GM10847 (cell line): ENCODE data around the gene UBA52.
A peak's percentile ranks its signal among the peaks of the same experiment; 100 is the strongest.

Experiments used
- POLR2A ChIP-seq: IDR thresholded peaks from 2 replicates; pipeline ENCODE4 v1.6.1; 2011; ENCODE audit not compliant: insufficient read length; ENCODE audit errors: extremely low read depth

UBA52 gene

DNA sequence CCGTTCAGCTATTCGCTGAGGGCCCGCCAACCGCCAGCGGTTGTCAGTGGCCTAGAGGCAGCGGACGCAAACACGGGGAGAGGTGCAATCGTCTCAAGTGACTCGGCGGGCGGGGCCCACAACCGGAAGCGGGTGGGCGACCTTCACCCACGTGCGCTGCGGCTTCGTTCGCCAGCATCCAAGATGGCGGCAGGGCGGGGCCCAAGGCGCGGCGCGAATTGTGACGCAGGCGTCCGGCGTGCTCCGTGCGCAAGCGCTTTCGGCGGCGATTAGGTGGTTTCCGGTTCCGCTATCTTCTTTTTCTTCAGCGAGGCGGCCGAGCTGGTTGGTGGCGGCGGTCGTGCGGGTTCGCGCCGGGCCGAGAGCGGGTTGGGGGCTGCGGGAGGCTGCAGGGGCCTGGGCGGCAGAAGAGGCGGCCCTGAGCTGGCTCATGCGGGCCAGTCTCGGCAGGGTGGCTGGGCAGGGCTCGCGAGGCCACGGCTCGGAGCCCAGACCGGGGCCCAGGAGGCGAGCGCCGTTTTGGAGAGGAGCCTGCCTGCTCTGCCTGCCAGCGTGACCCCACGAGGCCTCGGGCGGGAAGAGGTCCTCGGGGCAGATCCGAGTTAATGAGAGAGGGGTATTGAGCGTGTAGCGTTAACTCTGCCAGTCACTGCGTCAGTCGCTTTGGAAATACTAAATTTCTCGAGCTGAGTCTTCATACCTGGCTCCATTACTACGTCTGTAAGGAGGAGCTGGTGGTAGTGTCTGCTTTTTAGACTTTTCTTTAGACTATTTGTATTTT lies at the start of gene UBA52:
Gene UBA52 (plus strand): TSS at position 294 of the 781 bp plus-strand sequence. CDS start 1,444 bp downstream, outside the sequence.
- peak; percentile 98 for TF ChIP-seq POLR2A

DNA sequence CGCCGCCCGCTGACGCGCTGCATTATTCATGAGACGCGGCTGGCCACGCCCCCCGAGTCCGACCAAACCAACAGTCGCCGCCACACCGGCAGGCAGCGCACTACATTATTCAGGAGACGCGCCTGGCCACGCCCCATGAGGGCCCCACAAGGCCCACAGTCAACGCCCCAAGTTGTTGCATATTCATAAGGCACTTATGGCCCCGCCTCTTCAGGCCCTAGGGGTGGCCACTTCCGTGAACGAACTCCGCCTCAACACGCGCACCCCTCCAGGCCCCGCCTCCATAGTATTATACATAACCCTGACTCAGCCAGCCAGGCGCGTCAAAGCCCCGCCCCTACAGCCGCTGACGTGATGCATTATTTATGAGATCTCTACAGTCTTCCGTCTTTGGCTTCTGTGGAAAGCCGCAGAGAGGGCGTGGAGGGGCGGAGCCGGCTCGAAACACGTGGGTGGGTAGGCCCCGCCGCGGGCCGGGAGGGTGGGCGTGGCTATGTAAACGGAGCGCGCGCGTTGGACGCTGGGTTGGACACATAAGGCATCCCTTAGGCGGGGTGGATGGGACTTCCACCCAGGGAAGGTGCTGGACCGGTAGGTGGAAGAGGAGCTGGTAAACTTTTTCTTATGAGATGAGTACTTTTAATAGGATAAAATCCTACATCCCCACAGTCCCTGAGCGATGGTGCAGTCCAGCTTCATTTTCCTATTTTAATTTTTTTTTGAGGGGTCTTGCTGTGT lies 49.4 kb upstream of the UBA52 start:
- TF ChIP-seq POLR2A: peak; percentile 48

DNA sequence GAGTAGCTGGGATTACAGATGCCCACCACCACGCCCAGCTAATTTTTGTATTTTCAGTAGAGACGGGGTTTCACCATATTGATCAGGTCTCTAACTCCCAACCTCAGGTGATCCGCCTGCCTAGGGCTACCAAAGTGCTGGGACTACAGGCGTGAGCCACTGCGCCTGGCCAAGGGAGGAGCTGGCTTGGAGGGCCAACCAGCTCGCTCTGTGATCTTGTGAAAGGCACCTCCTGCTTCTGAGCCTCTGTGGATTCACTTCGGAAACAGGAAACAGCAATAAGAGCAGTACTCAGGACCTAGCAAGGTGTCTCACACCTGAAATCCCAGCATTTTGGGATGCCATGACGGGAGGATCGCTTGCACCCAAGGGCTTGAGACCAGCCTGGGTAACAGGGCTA lies 47.8 kb upstream of the UBA52 start:
- TF ChIP-seq POLR2A: no peak

DNA sequence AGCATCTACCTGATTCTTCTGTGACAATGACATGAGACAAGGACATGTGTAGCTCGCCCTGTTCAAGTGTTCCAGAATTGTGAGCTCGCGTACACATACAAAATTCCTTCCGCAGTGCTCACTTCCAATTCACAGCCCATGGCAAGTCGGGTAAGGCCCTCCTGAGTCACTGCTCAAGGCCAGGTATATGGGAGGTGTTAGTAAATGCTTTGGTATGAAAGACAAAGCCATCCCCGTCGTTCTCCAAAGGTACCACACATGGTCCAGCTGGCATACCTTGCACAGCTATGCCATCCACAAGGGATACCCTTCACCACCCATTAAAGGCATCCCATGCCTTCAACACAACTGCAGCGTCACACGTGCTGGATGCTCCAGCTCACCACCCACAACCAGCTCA lies 45.3 kb upstream of the UBA52 start:
- no peak for TF ChIP-seq POLR2A

DNA sequence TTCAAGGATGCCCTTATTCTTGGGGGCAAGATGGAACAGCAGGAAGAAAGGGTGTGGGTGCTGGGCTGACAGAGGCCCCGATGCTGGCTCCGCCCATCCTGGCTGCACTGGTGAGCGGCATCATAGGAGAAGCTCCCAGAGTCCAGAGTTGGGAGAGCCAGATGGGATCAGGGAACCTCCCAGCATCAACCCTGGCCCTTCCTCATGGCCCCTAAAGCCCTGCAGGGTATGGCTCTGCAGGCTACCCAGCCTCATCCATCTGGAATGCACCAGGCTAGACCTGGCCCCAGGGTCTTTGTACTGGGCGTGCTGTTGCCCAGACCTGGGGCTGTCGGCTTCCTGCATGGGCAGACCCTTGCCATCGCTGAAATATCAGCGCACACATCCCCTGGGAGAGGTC lies 41.9 kb upstream of the UBA52 start:
- no peak for TF ChIP-seq POLR2A

DNA sequence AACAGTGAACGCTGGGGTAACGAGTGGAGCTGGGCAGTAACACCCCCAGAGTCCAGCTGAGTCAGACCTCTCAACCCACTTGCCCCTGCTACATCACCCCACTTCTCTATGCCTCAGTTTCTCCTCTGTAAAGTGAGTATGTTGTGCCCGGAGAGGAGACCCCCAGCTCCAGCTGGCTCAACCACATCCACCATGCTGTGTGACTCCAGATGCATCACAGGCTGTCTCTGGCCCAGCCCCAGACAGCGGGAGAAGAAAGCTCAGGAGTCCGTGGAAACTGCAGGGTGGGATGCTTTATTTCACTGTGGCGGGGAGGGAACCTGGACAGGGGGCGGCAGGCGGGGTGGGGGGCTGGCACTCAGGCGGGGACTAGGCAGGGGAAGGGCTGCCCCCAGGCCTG lies 40.2 kb upstream of the UBA52 start:
- TF ChIP-seq POLR2A: no peak

DNA sequence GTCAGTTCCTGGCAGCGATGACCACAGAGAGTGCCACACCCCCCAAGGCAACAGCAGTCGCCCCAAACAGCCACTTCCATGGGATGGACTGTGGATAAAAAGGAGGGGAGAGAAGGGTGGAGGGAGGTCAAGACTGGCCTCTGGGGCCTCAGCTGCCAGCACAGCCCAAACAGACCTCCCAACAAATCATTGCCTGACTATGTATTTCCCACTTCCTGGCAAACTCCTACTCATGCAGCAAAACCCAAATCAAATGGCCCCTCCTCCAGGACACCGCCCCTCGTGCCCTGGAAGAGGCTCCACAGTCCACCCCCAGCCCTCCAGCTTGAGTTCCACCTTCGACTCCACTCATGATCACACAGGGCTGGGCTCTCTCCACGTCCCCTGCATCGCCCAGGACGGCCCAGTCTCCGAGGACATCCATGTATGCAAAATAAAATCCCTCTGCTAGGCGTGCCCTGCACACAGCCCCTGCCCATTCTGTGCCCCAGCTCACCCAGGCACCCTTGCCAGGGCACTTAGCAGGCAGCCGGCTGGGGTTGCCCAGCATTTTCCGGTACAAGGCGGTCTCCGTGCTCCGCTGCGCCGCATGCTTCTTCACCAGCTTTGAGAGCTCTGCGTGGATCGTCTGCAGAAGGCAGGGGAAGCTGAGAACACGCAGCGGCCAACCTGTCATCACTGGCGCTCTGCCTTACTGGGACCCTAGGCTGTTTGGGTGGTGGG lies 39.3 kb upstream of the UBA52 start:
- TF ChIP-seq POLR2A: no peak

DNA sequence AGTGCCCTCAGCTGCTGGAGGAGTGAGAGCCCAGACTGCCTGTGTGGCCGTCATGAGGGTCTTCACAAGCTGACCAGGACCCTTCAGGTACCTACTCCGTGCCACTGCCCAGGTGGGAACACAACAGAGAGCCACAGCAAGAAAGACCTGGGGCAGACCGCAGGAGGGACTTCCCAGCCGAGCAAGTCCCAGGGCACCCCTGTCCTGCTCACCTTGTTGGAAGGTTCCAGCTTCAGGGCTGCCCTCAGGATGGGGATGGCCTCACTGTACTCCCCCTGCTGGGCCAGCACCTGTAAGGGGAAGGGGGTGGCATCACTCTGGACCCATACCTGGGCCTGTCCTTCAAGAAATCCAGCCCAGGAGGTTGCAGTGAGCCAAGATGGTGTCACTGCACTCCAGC lies 38.6 kb upstream of the UBA52 start:
- no peak for TF ChIP-seq POLR2A

DNA sequence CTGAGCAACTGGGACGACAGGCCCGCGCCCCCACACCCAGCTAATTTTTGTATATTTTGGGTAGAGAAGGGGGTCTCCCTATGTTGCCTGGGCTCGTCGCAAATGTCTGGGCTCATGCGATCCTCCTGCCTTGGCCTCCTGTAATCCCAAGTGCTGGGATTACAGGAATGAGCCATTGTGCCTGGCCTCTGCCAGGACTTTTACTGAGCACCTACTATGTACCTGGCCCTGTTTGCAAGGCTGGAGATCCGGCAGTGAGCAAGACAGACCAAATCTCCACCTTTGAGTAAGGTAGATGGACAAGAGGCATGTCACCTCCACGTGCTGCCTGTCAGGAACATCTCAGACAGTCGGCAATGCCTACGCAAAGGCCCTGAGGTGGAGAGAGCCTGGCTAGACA lies 35.2 kb upstream of the UBA52 start:
- no peak for TF ChIP-seq POLR2A

DNA sequence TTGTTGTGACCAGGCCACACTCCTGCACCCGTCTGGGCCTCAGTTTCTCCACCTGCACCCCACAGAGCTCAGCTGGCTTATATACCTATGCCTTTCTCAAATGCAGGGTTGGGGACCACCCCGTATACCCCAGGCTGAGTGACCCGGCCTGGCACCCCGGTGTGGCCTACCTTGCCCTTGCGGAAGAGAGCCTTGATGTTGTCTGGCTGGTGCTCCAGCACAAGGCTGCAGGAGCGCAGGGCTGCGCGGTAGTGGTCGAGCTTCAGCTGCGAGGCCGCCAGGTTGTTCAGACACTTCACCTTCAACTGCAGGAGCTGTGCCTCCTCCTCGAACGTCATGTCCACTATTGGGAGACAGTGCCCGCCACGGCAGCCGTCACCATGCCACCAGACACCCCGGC lies 34.2 kb upstream of the UBA52 start:
- no peak for TF ChIP-seq POLR2A

DNA sequence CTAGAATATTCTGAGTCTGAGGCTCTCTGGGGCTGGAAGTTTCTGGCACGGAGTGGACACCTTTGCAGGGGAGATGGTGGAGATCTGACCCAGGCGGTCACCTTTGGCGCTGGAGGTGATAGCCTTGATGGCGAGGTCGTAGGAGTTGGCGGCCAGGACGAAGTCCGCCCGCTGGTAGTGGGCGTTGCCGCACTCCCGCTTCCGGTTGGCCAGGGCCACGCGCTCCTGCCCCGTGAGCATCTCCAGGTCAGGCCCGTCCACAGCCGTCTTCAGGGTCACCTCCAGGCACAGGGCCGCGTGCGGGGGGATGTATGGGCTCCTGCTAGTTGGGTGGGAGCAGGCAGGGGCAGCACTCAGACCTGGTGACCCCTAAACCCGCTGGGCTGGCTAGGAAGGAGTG lies 33.5 kb upstream of the UBA52 start:
- TF ChIP-seq POLR2A: no peak

DNA sequence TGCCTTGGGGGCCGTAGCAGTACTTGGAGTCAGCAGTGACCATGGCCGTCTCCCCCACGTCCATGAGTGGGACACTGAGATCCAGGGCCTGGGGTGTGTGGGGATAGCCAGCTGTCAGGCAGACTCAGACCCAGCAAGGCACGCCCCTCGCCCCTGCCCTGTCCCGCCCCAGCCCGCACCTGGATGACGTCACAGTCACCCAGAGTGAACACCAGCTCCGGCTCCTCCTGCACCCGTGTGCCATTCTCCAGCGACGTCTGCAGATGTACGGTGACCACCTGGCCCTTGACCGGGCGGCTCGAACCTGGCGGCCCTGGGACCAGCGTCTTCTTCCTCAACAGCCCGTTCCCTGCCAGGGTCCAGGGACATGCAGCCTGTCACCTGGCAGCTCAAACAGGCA lies 32.3 kb upstream of the UBA52 start:
- no peak for TF ChIP-seq POLR2A

DNA sequence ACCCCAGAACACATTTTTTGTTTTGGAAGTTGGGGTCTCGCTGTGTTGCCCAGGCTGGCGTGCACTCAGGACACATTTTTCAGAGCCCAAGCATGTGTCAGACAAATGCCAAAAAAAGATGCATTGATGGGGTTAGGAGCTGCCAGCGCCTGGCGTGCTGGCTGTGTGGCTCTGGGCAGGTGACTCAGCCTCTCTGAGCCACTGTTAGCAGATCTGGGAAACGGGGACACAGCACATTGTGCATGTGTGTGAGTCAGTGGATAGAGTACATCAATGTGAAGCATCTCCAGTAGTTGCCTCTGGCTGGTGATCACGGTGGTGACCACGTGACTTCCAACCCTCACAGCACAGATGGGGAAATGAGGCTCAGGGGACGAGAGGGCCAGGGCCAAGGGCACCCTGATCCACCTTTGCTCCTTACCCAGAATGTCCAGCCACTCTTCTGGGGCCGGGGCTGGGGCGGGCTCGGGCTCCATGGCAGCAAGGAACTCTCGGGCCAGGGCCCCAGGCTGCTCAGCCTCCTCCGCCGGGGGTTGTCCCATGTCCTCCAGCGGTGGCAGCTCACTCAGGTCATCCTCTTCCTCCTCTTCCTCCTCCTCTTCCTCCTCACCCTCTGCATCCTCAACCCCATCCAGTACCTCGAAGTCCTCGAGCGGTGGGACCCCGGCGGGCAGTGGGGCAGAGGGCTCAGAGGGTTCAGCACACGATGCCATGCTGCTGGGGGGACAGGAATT lies 30.2 kb upstream of the UBA52 start:
- TF ChIP-seq POLR2A: no peak

DNA sequence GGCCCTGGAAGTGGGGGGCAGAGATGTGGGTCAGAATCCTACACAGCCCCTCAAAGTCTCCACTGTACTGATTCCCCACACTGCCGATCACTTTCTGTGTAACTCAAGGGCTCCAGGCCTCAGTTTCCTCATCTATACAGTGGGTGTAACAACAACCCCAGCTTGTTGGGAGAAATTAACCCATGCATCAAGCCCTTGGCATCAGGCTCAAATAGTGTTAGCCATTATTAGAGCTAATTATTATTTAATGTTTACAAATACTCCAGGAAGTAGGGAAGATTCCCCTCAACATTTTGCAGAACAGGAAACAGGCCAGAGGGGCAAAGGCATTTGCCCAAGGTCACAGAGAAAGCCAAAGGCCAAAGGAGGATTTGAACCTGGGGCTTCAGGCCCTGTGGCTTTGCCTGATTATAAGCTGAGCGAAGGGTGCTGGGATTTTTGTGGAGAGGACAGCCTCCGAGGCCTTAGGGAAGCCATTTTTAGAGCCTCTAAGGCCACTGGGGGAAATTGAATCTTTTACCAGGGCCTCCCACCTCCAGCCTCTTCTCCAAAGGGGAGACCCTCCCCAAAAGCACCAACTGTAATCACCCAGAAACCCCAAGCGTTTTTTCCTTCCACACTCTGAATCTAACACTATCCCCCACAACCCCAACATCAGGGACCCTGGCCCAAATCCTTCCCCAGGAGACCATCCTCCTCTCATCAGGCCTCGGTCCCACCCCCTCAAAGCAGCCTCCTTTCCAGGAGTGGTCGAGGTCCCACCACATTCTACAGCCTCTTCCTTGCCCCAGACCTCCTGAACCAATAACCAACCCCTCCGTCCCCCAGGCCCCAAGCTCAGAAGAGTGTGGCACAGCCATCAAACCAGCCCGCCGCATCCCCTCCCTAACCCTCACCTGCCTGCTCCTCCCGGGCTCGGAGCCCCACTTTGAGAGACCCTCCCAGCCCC lies 29.4 kb upstream of the UBA52 start:
- TF ChIP-seq POLR2A: no peak

DNA sequence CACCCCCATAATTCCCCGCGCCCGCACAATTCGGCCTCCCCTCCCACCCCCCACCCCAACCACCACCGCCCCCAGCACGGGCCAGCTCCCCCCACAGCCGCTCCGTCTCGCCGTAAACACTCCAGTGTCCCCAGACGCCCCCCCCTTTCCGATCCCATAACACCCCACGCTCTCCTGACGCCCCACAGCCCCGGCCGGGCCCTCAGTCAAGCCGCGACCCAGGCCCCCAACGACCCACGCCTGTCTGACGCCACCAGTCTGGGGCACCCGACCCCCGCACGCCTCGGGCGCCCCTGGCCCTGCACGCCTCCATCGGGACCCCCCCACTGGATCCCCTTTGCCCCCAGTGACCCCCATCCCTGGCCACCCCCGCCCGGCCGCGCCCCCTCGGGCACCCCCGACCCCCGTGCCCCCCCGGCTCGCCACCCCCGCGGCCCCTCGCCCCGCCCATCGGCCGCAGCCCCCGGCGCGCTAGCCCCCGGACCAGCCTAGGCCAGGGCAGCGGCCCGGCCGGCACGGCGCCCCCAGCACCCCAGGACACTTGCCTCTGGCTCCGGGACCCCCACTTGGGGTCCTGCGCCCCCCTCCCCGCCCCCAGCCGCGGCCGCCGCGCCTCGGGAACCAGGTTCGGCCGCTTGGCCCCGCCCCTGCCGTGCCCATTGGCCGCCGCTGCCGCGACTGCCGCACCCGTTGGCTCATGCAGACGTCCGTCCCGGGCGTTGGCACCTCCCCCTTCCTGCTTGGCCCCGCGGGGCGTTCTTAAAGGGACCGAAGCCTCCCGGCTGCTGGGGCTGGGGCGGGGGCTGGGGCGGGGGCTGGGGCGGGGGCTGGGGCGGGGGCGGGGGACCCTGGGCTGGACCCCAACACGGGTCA lies 28.5 kb upstream of the UBA52 start, which contains the start of gene FKBP8:
Gene FKBP8 (minus strand): TSS at position 633 of the 873 bp plus-strand sequence. CDS start 1,603 bp downstream, outside the sequence.
- no peak for TF ChIP-seq POLR2A
